ENCODE data around the gene AHDC1. TPM values are rescaled to one million over a fixed set of nuclear protein-coding genes. Genes with fewer than 3 reads are reported as not detected.

AHDC1 gene
- total and polyA plus RNA-seq, 2 of the 13 experiments (the other 11 are each of a cell fraction or from before 2014, with no cell fraction given), result 1.0 to 2.7 TPM

GRCh38 chr1:27574871-27575831, 28.8 kb downstream of the AHDC1 start (continued):
- TF ChIP-seq GABPA (IDR thresholded peaks at IDR 0.05; ENCODE audit: low read depth, low read length) (no peak), GABPA (CRISPR knock-in tag; IDR thresholded peaks at IDR 0.05; ENCODE audit: low read depth) (no peak), DZIP1 (CRISPR knock-in tag; IDR thresholded peaks at IDR 0.05) (no peak), ZFY (CRISPR knock-in tag; IDR thresholded peaks at IDR 0.05) (no peak), PATZ1 (CRISPR knock-in tag; IDR thresholded peaks at IDR 0.05) (peak; percentile 65), ZNF574 (CRISPR knock-in tag; IDR thresholded peaks at IDR 0.05) (peak; percentile 3; the same call in 1 of the 2 replicates), KDM4B (CRISPR knock-in tag; IDR thresholded peaks at IDR 0.05) (0 out of 2 replicates have a peak, but pooled peaks have one; percentile 29), SAP130 (CRISPR knock-in tag; IDR thresholded peaks at IDR 0.05; ENCODE audit: low read depth) (peak; percentile 9; the same call in 1 of the 2 replicates), ZFP91 (CRISPR knock-in tag; IDR thresholded peaks at IDR 0.05; ENCODE audit: borderline replicate concordance) (peak; percentile 55; the same call in 1 of the 2 replicates), ZBTB33 (CRISPR knock-in tag; IDR thresholded peaks at IDR 0.05) (peak; percentile 72), HNRNPLL (IDR thresholded peaks at IDR 0.05; ENCODE audit: low read depth, low read length, poor library complexity, severe bottlenecking) (peak; percentile 21), RBFOX2 (IDR thresholded peaks at IDR 0.05; ENCODE audit: low read depth, low read length) (peak; percentile 58), TFDP1 (CRISPR knock-in tag; IDR thresholded peaks at IDR 0.05; ENCODE audit: borderline replicate concordance) (peak; percentile 24; the same call in 1 of the 2 replicates), AGO2 (optimal IDR thresholded peaks at IDR 0.05; ENCODE audit: low read depth, low read length) (peak; percentile 36)

Measured in HepG2 (cell line).